HG02981 (cell line): ENCODE data around the gene KCNQ5.

ENCODE experiments used
- ATAC-seq: cut with Tn5 transposase; IDR thresholded peaks from one replicate; pipeline ENCODE4 v1.9.1; 2021; ENCODE audit warnings: mild to moderate bottlenecking, moderate library complexity; ENCODE audit not compliant: unreplicated experiment

The KCNQ5 gene

DNA sequence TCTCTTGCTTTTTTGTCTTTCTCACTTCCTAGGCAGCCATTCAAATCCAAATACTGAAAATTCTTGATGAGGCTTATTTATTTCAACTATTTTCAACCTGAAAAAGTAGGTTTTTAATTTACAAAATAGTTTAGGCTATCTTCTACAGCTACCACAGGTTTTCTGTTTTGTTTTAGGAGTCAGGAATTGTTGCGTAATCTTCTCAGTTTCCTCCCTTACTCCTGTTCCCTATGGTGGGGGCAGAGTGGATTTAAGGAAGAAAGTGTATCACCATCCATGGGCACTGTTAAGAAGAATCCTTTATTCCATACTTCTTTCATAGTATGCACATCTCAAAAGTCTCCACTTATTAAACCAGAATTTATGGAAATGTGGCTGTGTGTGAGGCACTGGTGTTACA, 421.0 kb downstream of the KCNQ5 start:
- no peak for ATAC-seq

DNA sequence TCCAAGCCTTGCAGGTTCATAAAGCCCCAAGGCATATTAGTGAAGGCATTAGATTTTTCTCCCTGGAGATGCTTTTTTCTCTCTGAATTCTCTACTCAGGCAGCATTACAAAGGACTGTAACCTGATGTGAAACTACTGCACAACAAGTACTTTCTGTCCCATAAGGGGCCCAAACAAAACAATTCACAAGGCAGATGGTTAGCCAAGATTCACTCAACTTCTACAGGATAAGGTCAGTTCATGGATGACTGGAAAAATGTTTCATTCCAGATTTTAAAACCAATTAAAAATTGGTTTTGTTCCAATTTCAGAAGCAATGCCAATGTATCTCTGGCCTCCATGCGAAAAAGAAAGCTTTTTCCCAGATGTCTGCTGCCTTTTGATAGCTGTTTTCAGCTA, 421.6 kb downstream of the KCNQ5 start:
- ATAC-seq: no peak

DNA sequence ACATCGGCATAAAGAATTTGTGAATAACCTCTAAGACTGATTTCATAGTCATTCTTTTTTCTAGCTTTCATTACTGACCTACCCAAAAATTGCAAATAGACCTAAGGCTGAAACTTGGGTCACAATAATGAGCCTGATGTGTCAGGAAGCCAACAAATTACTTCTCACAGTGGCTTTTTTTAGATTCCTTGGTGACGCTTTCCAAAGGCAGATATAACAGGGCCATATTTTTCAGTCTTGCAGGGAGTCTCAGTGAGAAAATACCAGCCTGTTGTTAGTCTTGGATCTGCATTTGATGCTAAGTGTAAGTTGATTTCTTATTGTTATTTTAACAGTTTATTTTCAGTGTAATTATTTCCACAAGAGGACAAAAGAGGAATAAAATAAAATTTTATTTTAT, 423.7 kb downstream of the KCNQ5 start:
- no peak for ATAC-seq

DNA sequence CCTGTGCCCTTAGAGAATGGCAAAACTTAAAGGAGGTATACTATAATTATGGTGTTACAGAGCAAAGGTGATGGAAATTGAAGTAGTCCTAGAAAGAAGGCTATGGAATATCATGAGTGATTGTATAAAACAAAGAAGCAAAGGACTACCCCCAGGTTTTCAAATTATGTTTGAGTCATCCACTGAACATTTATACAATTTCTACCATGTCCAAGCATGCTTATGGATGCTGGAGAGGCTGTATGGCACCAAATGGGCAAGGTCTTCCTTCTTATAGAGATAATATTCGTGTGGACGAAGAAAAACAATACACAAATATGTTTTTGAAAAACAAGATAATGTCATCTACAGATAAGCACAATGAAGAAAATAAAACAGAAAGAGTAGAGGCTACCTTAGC, 425.9 kb downstream of the KCNQ5 start:
- ATAC-seq: no peak

DNA sequence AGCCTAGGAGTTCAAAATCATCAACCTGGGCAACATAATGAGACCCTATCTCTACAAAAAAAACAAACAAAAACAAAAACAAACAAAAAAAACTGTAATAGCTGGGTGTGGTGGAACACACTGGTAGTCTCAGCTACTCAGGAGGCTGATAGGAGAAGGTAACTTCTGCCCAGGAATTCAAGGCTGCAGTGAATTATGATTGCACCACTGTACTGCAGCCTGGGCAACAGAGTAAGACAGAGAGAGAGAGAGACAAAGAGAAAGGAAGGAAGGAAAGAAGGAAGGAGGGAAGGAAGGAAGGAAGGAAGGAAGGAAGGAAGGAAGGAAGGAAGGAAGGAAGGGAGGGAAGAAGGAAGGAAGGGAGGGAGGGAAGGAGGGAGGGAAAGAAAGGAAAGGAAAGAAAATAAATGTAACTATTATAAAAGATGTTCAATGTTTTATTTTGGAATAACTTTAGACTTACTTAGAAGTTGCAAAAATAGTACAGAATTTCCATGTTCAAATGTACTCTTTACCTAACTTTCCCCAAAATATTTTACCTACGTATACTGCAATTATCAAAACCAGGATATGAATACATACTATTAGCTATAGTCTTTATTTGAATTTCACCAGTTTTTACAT, 428.2 kb downstream of the KCNQ5 start:
- no peak for ATAC-seq

DNA sequence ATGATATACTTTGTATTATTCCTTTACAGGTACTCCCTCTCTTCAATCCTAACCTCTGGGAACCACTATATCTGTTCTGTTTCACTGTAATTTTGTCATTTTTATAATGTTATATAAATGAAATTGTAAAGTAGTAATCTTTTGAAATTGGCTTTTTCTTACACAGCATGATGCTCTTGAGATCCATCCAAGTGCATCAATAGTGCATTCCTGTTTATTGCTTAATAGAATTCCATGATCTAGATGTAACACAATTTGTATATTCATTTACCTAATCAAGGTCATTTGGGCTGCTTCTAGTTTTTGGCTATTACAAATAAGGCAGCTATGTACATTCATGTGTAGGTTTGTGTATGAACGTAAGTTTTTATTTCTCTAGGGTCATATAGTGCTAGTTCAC, 428.8 kb downstream of the KCNQ5 start:
- no peak for ATAC-seq

DNA sequence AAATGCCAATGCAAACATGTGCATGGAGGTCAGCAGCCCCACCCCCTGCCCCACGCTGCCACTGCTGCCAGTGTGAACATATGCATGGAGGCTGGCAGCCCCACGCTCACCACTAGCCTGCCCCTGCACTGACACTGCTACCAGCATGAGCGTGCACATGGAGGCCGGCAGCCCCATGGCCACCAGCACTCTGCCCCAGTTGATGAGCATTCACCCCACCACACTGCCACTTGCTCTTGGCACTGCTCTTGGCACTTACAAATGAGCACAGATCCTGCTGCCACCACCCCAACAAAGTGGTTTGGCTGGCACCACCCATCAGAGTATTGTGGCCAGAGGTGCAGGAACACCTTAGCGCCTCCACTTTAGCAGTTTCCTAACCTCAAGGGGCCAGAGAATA, 429.3 kb downstream of the KCNQ5 start:
- no peak for ATAC-seq

DNA sequence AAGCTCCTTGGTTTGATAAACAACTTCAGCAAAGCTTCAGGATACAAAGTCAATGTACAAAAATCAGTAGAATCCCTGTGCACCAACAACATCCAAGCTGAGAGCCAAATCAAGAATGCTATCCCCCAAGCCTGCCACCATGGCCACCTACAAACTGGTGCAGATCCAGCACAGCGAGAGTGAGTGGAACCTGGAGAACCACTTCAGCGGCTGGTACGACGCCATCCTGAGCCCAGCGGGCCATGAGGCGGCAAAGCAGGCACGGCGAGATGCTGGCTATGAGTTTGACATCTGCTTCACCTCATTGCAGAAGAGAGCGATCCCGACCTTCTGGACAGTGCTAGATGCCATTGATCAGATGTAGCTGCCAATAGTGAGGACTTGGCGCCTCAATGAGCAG, 433.1 kb downstream of the KCNQ5 start:
- ATAC-seq: no peak

DNA sequence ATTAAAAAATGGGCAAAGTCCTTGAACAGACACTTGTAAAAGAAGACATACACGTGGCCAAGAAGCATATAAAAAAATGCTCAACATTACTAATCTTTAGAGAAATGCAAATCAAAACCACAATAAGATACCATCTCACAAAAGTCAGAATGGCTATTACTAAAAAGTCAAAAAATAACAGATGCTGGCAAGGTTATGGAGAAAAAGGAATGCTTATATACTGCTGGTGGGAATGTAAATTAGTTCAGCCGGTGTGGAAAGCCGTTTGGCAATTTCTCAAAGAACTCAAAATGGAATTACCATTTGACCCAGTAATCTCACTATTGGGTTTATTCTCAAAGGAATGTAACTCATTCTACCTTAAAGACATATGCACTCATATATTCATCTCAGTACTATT, 436.9 kb downstream of the KCNQ5 start:
- no peak for ATAC-seq

DNA sequence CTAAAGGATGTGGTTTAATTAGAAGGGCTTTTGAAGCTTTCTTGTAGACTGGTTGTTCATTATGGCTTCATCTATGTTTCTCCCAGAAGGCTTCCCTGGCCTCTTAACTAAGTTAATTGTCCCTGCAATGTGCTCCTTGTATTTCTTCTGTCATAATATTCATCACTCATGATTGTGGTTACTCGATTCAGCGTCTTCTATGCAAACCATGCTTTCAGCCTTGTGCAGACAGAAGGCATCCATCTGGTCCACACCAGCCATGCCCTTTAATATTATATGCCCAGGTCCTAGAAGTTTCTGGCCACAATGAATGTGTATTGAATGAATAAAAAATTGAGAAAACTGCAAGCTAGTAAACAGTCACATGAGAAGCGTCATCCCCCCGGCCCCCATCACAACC, 440.3 kb downstream of the KCNQ5 start:
- no peak for ATAC-seq

DNA sequence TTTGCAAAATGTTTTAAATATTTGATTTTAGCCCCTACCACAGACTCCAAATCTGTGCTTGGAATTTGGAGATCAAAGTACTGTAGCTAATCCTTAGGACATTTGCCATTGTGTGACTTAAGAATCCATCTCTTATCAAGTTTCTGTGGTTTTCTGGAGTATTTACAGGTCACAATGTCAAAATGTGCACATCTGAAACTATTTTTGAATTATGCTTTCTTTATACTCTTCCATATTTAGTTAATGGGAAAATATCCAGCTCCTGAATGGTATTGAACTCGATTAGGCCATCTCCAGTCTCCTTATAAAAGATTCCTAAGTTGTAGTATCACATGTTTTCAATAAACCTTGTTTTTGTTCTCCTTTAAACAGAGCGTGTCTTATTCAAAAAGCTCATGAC, 441.0 kb downstream of the KCNQ5 start:
- ATAC-seq: no peak

DNA sequence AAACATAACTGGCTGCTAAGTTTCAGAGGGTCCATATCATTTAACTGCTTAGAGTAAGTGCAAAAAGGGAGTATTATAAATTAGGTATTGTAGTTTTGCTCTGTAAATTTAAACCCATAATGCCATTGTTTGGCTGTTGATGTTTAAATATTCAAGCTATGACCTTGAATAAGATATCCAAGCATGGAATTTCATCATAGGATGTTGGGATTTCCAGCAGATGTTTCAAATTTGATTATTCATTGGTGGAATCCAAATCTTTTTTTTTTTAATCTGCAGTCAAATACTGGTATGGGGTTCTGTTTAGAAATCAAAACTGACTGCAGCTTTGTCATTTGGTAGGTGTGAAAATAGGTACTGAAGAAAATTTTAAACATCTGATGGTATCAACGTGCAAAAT, 442.4 kb downstream of the KCNQ5 start:
- ATAC-seq: no peak

DNA sequence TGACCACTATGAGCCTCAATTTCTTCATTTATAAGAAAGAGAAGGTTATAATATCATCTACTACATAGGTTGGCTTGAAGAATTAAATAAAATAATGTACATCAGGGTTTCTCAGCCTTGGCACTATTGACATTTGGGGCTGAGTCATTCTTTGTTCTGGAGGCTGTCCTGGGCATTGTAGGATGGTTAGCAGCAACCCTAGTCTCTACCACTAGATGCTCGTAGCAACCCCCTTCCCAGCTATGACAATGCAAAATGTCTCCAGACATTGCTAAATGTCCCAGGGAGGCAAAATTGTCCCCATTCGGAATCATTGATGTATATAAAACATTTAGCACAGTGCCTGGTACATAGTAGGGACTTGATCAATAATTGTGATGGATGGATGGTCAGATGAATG, 451.4 kb downstream of the KCNQ5 start:
- ATAC-seq: no peak

DNA sequence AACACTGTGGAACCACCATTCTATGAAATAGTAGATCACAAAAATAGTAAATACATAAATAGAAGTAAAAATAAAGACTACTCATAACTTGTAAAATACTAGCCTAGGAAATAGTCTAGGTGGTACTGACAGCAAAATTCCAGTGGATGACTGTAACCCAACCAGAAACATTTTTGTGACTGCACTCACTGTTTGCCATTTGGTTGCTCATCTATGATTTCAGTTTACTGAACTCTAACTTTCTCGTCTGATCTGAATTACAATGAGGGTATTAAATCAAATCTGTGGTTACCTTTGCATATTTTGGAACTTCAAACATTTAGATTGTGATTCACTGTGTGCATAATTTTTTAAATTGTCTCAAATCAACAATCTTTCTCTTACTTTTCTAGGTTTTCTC, 452.3 kb downstream of the KCNQ5 start:
- no peak for ATAC-seq

DNA sequence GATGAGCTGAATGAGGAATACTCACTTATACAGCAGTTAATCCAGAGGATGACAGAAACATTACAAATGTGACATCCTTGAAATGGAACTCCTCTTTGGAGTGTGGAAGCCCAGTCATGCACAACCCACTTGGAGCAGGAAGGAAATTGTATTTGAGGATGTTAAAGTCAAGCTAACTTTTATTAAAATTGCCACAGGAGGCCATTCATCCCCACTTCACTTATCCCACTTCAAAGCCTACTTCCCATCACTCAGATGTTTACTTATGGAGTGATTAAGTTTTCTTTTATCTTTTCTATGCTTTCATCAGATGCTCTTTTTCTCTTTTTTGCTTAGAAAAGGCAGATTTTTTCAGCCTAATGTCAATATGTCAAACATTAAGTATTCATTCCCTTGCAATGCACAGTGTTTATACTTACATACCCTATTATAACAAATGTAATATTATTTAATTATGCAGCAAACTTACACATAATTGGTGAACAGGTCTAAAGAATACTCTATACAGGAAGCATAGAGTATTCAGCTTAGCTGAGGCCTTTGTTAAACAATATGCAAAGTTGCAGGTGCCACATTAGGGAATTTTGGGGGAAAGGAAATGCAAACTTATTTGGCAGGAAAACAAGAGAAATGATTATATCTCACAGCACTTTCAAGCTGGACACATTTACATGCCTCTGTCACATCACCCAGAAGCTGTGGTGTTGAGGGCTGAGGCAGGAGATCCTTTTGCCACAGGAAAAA, 454.5 kb downstream of the KCNQ5 start:
- ATAC-seq: no peak

DNA sequence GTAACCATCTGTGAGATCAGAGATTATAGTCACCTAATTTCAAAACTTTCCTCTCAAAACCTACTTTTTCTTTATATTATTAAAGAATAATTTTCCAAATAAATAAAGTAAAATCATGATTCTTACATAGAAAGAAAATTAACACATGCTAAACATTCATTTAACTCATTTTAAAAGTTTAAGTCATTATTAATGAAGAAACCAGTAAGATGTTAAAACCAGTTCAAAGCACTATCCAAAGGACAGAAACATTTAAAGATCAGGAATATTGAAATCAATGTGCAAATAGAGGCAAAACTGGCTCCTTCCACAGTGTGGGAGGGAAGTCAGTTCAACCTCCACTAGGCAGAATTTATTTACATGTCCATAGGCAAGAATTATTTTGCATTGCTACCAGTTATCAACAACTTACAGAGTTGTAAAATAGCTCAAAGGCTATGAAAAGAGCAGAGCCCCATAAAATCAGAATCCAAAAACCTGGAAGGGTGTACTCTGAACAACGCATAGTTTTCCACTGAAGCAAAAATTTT, 456.5 kb downstream of the KCNQ5 start:
- no peak for ATAC-seq

DNA sequence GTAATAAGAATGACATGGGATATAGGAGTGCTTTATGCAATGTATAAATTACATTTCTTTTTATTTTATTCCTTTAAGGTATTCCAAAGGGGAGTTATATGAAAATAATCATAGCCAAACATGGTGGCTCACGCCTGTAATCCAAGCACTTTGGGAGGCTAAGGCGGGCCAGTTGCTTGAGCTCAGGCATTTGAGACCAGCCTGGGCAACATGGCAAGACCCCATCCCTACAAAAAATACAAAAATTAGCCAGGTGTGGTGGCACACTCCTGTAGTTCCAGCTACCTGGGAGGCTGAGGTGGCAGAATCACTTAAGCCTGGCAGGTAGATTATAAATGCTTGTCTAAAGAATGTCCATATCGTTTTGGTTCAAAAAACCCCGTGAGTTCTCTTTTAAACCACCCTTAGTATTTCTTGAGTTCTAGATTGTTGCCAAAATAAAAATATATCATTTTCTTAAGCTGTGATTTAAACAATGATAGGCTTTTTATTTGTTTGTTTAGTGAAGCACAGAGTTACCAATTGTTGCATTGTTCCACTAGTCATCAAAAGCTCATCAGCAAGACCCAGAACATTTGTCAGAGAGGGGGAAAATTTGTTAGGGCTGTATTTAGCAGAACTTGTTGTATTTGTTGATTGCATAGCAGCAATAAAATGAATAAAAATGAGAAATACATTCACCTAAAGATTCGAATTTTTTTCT, 457.2 kb downstream of the KCNQ5 start:
- no peak for ATAC-seq

DNA sequence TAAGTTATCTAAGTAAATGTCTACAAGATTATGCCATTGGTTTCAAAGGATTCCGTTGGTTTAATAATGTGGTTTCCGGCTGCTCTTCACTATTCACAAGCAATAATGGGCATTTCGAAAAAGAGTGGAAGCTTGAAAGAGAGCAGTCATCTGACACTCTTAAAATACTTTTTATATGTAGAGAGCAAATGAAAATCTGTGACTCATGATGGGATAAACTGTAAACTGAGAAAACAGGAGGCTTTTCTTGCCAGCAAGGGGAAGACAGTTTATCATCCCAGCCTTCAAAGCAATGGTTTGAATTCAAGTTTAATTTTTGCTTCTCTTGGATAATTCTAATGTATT, 457.7 kb downstream of the KCNQ5 start:
- no peak for ATAC-seq

DNA sequence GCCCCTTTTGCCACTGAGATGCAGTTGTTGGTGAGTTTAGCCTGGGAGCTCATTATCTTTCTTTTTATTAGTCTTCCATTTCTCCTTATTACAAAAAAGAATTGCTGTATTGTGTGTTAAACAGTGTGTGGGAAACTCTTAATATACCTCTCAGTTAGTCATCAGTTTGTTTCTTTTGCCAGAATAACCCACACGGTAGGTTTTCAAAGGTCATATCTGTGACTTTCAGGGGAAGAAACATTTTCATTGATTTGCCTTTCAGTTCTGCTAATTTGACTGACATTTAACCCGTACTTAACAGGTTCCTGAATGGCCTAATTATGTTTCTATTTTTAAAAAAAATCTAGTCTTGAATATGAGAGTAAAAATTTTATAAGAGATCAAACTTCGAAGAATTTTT, 458.1 kb downstream of the KCNQ5 start:
- ATAC-seq: peak; percentile 61

DNA sequence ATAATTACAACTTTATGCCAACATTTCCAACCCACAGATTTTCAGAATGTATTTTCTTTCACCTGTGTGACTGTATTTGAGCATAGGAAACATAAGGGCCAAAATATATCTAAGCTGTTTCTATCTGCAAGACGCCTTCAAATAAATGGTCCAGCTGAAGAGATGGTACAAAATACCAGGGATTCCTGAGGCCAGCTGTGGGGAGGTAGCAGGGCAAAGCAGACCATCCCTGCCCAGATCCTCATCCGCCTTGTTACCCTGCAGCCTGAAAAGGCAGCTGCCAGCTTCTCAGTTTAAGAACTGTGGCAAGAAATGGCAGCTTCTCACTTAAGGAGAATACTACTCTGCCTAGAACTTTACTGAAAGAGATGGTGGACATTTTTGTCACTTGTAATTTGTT, 460.1 kb downstream of the KCNQ5 start:
- no peak for ATAC-seq

DNA sequence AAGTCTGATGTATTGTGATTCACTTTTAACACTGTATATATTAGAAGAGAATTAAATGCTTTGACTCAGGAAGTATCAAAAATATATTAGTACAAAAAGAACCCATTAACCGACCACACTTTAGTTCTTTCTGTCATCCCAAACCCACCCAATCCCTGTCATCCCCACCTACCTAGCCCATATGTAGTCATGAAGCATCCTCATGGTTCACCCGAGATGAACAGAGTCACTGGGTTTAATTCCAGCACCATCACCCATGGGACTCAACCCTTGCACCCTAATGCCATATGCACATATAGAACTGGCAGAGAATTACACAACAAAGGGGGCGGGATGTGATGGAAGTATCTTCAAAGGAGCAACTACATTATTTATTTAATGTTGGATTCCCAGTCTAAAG, 462.0 kb downstream of the KCNQ5 start:
- no peak for ATAC-seq

DNA sequence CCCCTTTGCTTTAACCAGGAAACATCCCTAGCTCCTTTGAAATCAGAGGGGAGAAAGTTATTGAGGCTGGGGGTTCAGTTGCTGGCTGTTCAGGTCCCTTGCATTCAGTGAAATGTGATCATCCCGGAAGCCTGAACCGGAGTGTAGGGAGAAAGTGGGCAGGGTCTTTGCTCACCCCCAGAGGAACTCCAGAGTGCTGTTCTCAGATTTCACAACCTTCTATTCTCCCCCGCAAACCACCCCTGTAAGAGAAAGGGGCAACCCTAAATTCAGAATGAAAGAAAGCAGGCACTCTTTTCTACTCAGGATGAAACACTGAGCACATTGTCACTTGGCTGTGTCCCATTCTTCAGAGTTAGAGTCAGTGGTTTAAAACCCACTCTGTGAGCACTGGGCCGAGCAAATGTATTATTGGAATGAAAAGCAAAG, 463.6 kb downstream of the KCNQ5 start:
- ATAC-seq: peak; percentile 50
